Hepatocyte (in vitro differentiated cells): ENCODE data around the gene NUDT12. TPM values are rescaled to one million over a fixed set of nuclear protein-coding genes. Genes with fewer than 3 reads are reported as not detected.

ENCODE experiments used
- DNase-seq: peaks from one replicate; pipeline ENCODE4 v3.0.0-alpha.2; 2016; ENCODE audit warnings: low spot score
- H2AFZ ChIP-seq: fragments of 200-600 bp; sonication (generic); 2 replicates; pipeline ENCODE4 v1.6.0; 2016; ENCODE audit warnings: antibody characterized with exemption, mild to moderate bottlenecking
- H3K27ac ChIP-seq: fragments of 200-600 bp; sonication (generic); 2 replicates; pipeline ENCODE4 v1.5.1; 2016; ENCODE audit warnings: mild to moderate bottlenecking
- H3K27me3 ChIP-seq: fragments of 200-600 bp; sonication (generic); 2 replicates; pipeline ENCODE4 v1.6.1; 2016
- H3K36me3 ChIP-seq: fragments of 200-600 bp; sonication (generic); replicated peaks from 2 replicates; pipeline ENCODE4 v1.5.1; 2016; ENCODE audit warnings: low read depth; ENCODE audit not compliant: insufficient read depth
- H3K4me1 ChIP-seq: fragments of 200-600 bp; sonication (generic); 2 replicates; pipeline ENCODE4 v1.5.1; 2016; ENCODE audit warnings: mild to moderate bottlenecking, moderate library complexity; ENCODE audit not compliant: insufficient read depth
- H3K4me2 ChIP-seq: fragments of 200-600 bp; sonication (generic); 2 replicates; pipeline ENCODE4 v1.6.0; 2016
- H3K4me3 ChIP-seq: fragments of 200-600 bp; sonication (generic); 2 replicates; pipeline ENCODE4 v1.5.1; 2016; ENCODE audit warnings: mild to moderate bottlenecking
- H3K79me2 ChIP-seq: fragments of 200-600 bp; sonication (generic); 2 replicates; pipeline ENCODE4 v1.6.0; 2017; ENCODE audit warnings: mild to moderate bottlenecking
- H3K9me2 ChIP-seq: fragments of 200-600 bp; sonication (generic); replicated peaks from 2 replicates; pipeline ENCODE4 v1.6.0; 2017; ENCODE audit warnings: mild to moderate bottlenecking; ENCODE audit not compliant: insufficient read depth
- H3K9me3 ChIP-seq: fragments of 200-600 bp; sonication (generic); 2 replicates; pipeline ENCODE4 v1.5.1; 2016; ENCODE audit warnings: low read depth, mild to moderate bottlenecking
- H4K20me1 ChIP-seq: fragments of 200-600 bp; sonication (generic); 2 replicates; pipeline ENCODE4 v1.6.0; 2016; ENCODE audit warnings: mild to moderate bottlenecking; ENCODE audit not compliant: insufficient read depth, poor library complexity, severe bottlenecking
- EZH2 ChIP-seq: fragments of 200-600 bp; sonication (generic); IDR thresholded peaks from 2 replicates; pipeline ENCODE4 v1.6.1; 2016; ENCODE audit warnings: antibody characterized with exemption, mild to moderate bottlenecking, borderline replicate concordance
- EZH2phosphoT487 ChIP-seq: fragments of 200-600 bp; sonication (generic); IDR thresholded peaks from one replicate; pipeline ENCODE4 v1.6.1; 2018; ENCODE audit warnings: antibody characterized with exemption, mild to moderate bottlenecking, low read depth, moderate library complexity; ENCODE audit not compliant: unreplicated experiment, severe bottlenecking
- WGBS: methylation state at CpG from one replicate; pipeline ENCODE4 v1.1.6; 2016; ENCODE audit warnings: low lambda C conversion rate; ENCODE audit errors: missing lambda C conversion rate; 5-methylcytosine and 5-hydroxymethylcytosine counted together
- polyA plus RNA-seq: library from polyadenylated mRNA; unstranded; fragments of >200 nt; fragmentation: Nextera tagmentation; extraction: Ambion mirVana; gene quantifications from 2 replicates; pipeline ENCODE4 v1.2.1, GENCODE V29; 2016
- total RNA-seq: library from RNA; depleted of rRNA; stranded (reverse); fragments of >200 nt; gene quantifications from 2 replicates; pipeline ENCODE4 v1.2.3, GENCODE V29; 2014
- TF ChIP-seq, protein P1 (sequence below): fragments of 200-600 bp; sonication (generic); IDR thresholded peaks from 2 replicates; pipeline ENCODE4 v1.5.1; 2016; ENCODE audit warnings: antibody characterized with exemption, mild to moderate bottlenecking; ENCODE audit not compliant: poor library complexity

Gene NUDT12
- total and polyA plus RNA-seq, 2 experiments from 2014 or later: 7.2 to 38.9 TPM

- DNase-seq: no peak
- Histone ChIP-seq H3K9me2 (no peaks in the 10 kb centered on the region), H2AFZ (no peak overlapping the region), H3K4me2 (peak overlapping the region; percentile 9), H3K36me3 (no peaks in the 10 kb centered on the region), H3K4me1 (peaks cover 9% of the 10 kb centered on the region), H3K4me3 (no peak overlapping the region), H3K79me2 (no peaks in the 10 kb centered on the region), H3K9me3 (peaks cover under 1% of the 10 kb centered on the region), H3K27me3 (no peaks in the 10 kb centered on the region), H3K27ac (peak overlapping the region; percentile 47), H4K20me1 (no peaks in the 10 kb centered on the region)
- no peak for TF ChIP-seq EZH2phosphoT487
- TF ChIP-seq, protein P1, sequence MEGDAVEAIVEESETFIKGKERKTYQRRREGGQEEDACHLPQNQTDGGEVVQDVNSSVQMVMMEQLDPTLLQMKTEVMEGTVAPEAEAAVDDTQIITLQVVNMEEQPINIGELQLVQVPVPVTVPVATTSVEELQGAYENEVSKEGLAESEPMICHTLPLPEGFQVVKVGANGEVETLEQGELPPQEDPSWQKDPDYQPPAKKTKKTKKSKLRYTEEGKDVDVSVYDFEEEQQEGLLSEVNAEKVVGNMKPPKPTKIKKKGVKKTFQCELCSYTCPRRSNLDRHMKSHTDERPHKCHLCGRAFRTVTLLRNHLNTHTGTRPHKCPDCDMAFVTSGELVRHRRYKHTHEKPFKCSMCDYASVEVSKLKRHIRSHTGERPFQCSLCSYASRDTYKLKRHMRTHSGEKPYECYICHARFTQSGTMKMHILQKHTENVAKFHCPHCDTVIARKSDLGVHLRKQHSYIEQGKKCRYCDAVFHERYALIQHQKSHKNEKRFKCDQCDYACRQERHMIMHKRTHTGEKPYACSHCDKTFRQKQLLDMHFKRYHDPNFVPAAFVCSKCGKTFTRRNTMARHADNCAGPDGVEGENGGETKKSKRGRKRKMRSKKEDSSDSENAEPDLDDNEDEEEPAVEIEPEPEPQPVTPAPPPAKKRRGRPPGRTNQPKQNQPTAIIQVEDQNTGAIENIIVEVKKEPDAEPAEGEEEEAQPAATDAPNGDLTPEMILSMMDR: no peak
- TF ChIP-seq EZH2: no peak
- WGBS: 75% methylated on average over 2 of the region's 2 CpGs
Observed at GRCh38 chr5:103511554-103511885, 51.1 kb downstream of the NUDT12 start.

DNA sequence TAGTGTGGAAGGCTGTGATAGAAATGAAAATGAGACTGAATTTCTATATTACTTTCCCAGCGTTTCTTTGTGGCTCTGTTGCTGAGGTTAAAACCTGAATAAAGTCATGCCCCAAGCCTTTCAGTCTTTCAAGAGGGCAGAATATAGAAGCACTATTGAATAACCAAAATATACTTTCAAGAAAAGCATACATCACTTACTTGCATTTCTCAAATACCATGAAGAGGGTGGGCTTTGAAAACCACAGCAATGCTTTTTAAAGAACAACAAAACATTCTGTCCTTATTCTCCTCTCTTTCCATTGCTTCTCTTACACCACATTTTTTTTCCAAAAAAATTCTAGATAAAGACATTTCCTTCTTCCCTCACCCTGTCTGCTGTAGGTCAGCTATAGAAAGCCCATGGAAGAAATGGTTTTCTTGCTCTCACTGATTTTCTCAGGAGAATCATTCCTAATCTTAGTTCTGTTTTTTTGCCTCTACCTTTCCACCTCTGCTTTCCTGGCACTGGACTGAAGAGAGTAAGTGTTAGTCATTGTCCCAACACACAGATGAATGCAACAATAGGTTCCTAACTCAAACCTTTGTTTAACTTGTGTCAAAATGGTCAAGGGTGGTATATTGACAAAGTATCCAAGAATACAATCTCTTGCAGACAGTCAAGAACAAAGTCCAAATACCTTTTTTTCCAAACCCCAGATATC is 51.6 kb downstream of the NUDT12 start:
- Histone ChIP-seq H3K36me3 (no peaks in the 10 kb centered on the region), H3K27me3 (no peaks in the 10 kb centered on the region), H3K79me2 (no peaks in the 10 kb centered on the region), H3K4me3 (no peak overlapping the region), H4K20me1 (no peaks in the 10 kb centered on the region), H3K9me2 (no peaks in the 10 kb centered on the region), H3K4me2 (peak overlapping the region; percentile 11), H3K9me3 (peaks cover 5% of the 10 kb centered on the region), H2AFZ (no peak overlapping the region), H3K27ac (peak overlapping the region; percentile 47), H3K4me1 (peaks cover 9% of the 10 kb centered on the region)
- 81% methylated on average over 1 of the region's 1 CpG for WGBS
- DNase-seq: peak; percentile 14
- no peak for TF ChIP-seq EZH2
- TF ChIP-seq EZH2phosphoT487: no peak
- TF ChIP-seq, protein P1: no peak

- H3K27me3 ChIP-seq: no peaks in the 10 kb centered on the region
- H3K79me2 ChIP-seq: no peaks in the 10 kb centered on the region
- peaks cover 5% of the 10 kb centered on the region for H3K9me3 ChIP-seq
- H3K27ac ChIP-seq: no peak overlapping the region
- peaks cover 4% of the 10 kb centered on the region for H3K4me1 ChIP-seq
- no peaks in the 10 kb centered on the region for H3K9me2 ChIP-seq
- no peak overlapping the region for H2AFZ ChIP-seq
- WGBS: 85% methylated on average over 3 of the region's 3 CpGs
- no peaks in the 10 kb centered on the region for H3K36me3 ChIP-seq
- H3K4me3 ChIP-seq: no peak overlapping the region
- DNase-seq: no peak
- no peaks in the 10 kb centered on the region for H4K20me1 ChIP-seq
- TF ChIP-seq EZH2phosphoT487: no peak
- TF ChIP-seq EZH2: no peak
- TF ChIP-seq, protein P1: no peak
- no peak overlapping the region for H3K4me2 ChIP-seq
Observed at GRCh38 chr5:103505581-103506305, 56.8 kb downstream of the NUDT12 start.
